GM12874 (cell line): Measurements from ENCODE around the gene CDK14.

Experiments used
- TF ChIP-seq, protein P1 (sequence below): IDR thresholded peaks from 2 replicates; pipeline ENCODE4 v1.5.1; 2011; ENCODE audit warnings: low read depth, mild to moderate bottlenecking, control low read depth, low read length, moderate library complexity; ENCODE audit not compliant: insufficient read depth

CDK14 gene

GRCh38 chr7:90669492-90669891 is 73.4 kb downstream of the CDK14 start:
- TF ChIP-seq, protein P1, sequence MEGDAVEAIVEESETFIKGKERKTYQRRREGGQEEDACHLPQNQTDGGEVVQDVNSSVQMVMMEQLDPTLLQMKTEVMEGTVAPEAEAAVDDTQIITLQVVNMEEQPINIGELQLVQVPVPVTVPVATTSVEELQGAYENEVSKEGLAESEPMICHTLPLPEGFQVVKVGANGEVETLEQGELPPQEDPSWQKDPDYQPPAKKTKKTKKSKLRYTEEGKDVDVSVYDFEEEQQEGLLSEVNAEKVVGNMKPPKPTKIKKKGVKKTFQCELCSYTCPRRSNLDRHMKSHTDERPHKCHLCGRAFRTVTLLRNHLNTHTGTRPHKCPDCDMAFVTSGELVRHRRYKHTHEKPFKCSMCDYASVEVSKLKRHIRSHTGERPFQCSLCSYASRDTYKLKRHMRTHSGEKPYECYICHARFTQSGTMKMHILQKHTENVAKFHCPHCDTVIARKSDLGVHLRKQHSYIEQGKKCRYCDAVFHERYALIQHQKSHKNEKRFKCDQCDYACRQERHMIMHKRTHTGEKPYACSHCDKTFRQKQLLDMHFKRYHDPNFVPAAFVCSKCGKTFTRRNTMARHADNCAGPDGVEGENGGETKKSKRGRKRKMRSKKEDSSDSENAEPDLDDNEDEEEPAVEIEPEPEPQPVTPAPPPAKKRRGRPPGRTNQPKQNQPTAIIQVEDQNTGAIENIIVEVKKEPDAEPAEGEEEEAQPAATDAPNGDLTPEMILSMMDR = no peak

DNA sequence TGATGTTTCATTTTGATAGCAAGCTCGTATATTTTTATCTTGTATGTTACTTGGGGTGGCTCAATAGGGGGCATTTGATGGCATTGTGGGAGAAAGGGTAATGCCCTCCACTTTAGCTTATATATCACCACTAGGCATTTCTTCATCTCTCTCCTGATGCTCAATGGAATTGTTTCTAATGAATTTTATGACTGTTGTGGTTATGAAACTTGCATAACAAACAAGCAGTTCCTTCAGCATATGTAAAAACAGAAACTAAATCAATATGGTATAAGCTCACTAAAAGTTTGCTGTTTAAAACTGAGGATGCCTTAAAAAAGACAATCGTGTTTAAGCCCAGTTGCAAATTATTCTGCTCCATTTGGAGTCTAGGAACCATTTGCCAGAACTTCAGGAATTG is 75.5 kb downstream of the CDK14 start:
- TF ChIP-seq, protein P1 = no peak

- TF ChIP-seq, protein P1 = no peak
These were observed 76.1 kb downstream of the CDK14 start for GRCh38 chr7:90672210-90672609.

DNA sequence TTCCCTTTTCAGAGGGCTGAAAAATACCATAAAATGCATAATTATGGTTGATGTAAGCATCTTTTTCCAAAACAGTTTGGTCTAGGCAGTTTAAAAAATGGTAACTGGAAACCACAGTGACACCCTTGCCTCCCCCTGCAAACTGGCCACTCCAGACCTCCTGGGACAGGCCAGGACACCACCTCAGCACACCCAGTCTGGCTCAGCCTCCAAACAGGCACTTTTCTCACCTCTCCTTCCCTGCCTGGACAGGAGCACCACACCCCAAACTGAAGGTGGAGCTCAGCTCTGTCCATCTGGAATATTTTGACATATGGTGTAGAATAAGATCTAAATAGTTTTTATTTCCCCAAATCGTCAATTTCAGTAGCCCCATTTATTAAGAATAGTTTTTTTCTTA is 78.5 kb downstream of the CDK14 start:
- TF ChIP-seq, protein P1 = no peak

DNA sequence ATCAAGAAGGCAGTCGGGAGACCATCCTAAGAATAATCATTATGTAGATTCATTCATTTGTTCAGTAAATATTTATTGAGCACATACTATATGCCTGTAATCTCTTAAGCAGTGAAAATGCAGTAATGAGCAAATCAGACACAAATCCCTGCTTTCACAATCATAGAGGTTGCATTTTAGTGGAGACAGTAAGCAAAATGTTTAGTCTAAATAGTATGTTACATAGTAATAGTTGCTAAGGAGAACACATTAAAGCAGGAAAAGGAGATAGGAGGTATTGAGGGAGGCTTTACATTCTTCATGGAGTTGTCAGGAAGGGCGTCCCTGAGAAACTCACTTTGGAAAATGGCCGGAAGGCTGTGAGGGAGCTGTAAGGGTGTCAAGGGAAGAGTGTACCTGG is 79.9 kb downstream of the CDK14 start:
- TF ChIP-seq, protein P1 = no peak

DNA sequence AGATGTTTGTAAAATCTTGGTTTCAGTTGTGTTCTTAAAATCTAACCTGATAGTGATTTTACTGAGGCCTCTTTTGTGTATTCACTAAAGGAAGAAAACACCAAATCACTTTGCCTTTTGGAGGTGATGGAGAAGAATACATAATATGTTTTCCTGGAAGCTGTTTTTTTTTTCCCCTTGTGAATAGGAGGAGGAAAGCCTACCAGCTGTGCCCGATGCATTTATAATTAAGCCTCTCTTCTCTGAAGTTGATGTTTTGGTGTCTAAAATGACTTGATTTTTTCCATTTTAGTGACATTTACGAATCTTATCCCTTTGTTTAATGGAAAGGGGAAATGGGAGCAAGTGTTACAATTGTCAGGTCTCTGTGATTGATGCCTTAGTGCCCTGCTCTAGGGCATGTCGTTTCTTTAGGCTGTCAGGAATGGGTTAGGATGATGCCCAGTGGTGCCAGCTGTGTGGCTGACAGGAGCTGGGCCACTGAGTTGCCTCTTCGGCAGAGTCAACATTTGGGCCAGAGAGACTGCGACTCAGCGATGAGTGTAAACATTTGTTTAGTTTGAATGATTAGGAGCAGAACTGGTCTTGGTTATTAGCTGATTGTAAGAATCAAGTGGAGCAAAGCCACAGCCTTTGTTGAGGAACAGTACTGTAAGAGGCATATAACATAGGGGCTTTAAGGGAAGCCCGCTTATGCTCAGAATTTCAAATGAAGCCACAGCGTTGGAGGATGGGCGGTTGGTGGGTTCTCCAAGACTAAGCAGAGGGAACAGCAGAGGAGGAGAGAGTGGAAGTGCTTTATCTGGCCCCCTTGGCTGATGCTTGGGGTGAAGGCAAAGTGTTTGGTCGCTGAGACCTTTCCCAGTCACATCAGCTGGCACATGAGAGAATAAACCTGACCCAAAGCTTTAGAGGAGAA is 81.6 kb downstream of the CDK14 start:
- TF ChIP-seq, protein P1 = no peak

- TF ChIP-seq, protein P1 = no peak
These were observed 82.9 kb downstream of the CDK14 start for GRCh38 chr7:90678986-90679385.
